Right lobe of liver (tissue), 6 donors: Measurements from ENCODE around the gene RAPGEF2. TPM values are rescaled to one million over a fixed set of nuclear protein-coding genes. Genes with fewer than 3 reads are reported as not detected.

Experiments
- ATAC-seq, 4 donors: fragments of 200-7000 bp; cut with Tn5 transposase; one replicate each; pipeline ENCODE4 v1.9.1; 2020; ENCODE audit warnings: mild to moderate bottlenecking in 4 of 4, moderate library complexity in 4 of 4
- DNase-seq, 3 donors: peaks; one replicate each; pipeline ENCODE4 v3.0.0-alpha.2; 2020
- H3K27ac ChIP-seq, 3 donors: fragments of 200-600 bp; one replicate each; pipeline ENCODE4 v1.8.0; 2022
- H3K27me3 ChIP-seq, 2 donors: fragments of 200-600 bp; one replicate each; pipeline ENCODE4 v1.8.0; 2022
- H3K36me3 ChIP-seq, 4 donors: fragments of 200-600 bp; sonication (generic) in 1 of 4; one replicate each; pipeline versions ENCODE4 v1.5.1 to v1.8.0; 2017 to 2022; ENCODE audit warnings: control low read depth in 1 of 4
- H3K4me1 ChIP-seq, 4 donors: fragments of 200-600 bp; sonication (generic) in 1 of 4; one replicate each; pipeline versions ENCODE4 v1.5.1 to v1.8.0; 2017 to 2022; ENCODE audit warnings: control low read depth in 1 of 4
- H3K4me3 ChIP-seq, 3 donors: fragments of 200-600 bp; one replicate each; pipeline ENCODE4 v1.8.0; 2022
- H3K9me3 ChIP-seq, 4 donors: fragments of 200-600 bp; sonication (generic) in 1 of 4; one replicate each; pipeline versions ENCODE4 v1.5.1 to v1.8.0; 2017 to 2022; ENCODE audit warnings: control low read depth in 1 of 4
- CTCF ChIP-seq, 4 donors: fragments of 200-600 bp in 3 of 4; fragments of 450-650 bp in 1 of 4; IDR thresholded peaks; one replicate each; pipeline versions ENCODE4 v1.5.1 to v1.8.0; 2016 to 2022; ENCODE audit warnings: antibody characterized with exemption in 4 of 4, mild to moderate bottlenecking in 2 of 4
- POLR2A ChIP-seq: fragments of 450-650 bp; IDR thresholded peaks from one replicate; pipeline ENCODE4 v1.6.1; 2017; ENCODE audit warnings: antibody characterized with exemption, mild to moderate bottlenecking
- WGBS: methylation state at CpG from one replicate; pipeline ENCODE4 v1.1.6; 2018; ENCODE audit warnings: low coverage, low lambda C conversion rate; ENCODE audit not compliant: insufficient coverage; ENCODE audit errors: missing lambda C conversion rate; 5-methylcytosine and 5-hydroxymethylcytosine counted together
- intact Hi-C, 2 donors: fragments of 100-400 bp; cut with DNase I; formaldehyde crosslinking; loops; one replicate each; pipeline versions ENCODE4 v1.11.2 to v1.14.1; 2022
- total RNA-seq, 6 experiments: library from RNA; depleted of rRNA in 2 of 6; stranded (reverse); fragments of >200 nt in 2 of 6; fragmentation: NEBNext Ultra II Directional in 3 of 6; extraction: Animal tissue kit (Norgen Biotek cat#: 25700) in 3 of 6; gene quantifications; one replicate each; pipeline versions ENCODE4 v1.1.0 to v1.2.4, GENCODE V29; 2016 to 2023
- donor health status: DM: no; HTN: yes; CAD: no.
- donor health status: DM: no; HTN: no; CAD: no.
- donor health status: DM: no; HTN: no; CAD: no.
- donor health status: DM: no; HTN: yes; CAD: no.
- donor health status: DM: no; HTN: yes; CAD: no.

Gene RAPGEF2
- total RNA-seq, 6 experiments from 2014 or later: 22.1 to 32.1 (median 27.2) TPM

DNA sequence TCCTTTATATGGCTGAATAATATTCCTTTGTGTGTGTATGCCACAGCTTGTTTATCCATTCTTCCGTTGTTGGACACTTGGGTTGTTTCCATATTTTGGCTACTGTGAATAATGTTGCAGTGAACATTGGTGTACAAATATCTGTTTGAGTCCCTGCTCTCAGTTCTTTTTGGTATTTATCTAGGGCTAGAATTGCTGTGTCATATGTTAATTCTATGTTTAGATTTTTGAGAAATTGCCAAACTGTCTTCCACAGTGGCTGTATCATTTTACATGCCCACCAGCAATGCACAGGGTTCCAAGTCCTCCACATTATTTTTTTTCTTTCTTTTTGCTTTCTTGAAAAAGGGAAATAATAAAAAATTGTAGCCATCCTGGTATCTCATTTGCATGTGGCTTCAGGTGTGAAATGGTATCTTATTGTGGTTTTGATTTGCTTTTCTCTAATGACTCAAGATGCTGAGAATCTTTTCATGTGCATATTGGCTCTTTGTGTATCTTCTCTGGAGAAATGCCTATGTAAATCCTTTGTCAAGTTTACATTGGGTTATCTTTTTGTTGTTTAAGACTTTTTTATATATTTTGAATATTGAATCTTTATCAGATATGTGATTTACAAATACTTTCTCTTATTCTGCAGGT lies 129.7 kb downstream of the RAPGEF2 start:
- no peak overlapping the region for H3K27ac ChIP-seq
- intact Hi-C loops: no loop called here
- H3K27me3 ChIP-seq: no peaks in the 10 kb centered on the region
- H3K4me1 ChIP-seq: peaks cover 0 to under 1% (median 0%) of the 10 kb centered on the region in 4 donors
- ATAC-seq (no peak), DNase-seq (no peak)
- no peaks in the 10 kb centered on the region for H3K36me3 ChIP-seq
- 47% methylated on average over 1 of the region's 1 CpG for WGBS
- no peak overlapping the region for H3K4me3 ChIP-seq
- no peak for TF ChIP-seq CTCF (IDR thresholded peaks at IDR 0.05)
- no peak for TF ChIP-seq POLR2A
- H3K9me3 ChIP-seq: no peaks in the 10 kb centered on the region

- Histone ChIP-seq H3K27ac (no peak overlapping the region), H3K36me3 (no peaks in the 10 kb centered on the region), H3K27me3 (no peaks in the 10 kb centered on the region), H3K4me1 (no peaks in the 10 kb centered on the region), H3K4me3 (no peak overlapping the region), H3K9me3 (no peaks in the 10 kb centered on the region)
- no peak for TF ChIP-seq CTCF (IDR thresholded peaks at IDR 0.05)
- no peak for TF ChIP-seq POLR2A
- intact Hi-C loops: no loop called here
- 84% methylated on average over 3 of the region's 3 CpGs for WGBS
- DNase-seq: no peak
- ATAC-seq: peak; percentile 40 to 67 (median 54)
Measured at GRCh38 chr4:159235779-159236368, 133.0 kb downstream of the RAPGEF2 start.

GRCh38 chr4:159237975-159238374 lies 135.1 kb downstream of the RAPGEF2 start:
- Histone ChIP-seq H3K36me3 (no peaks in the 10 kb centered on the region), H3K9me3 (no peaks in the 10 kb centered on the region), H3K4me3 (no peak overlapping the region), H3K4me1 (no peaks in the 10 kb centered on the region), H3K27me3 (no peaks in the 10 kb centered on the region), H3K27ac (no peak overlapping the region)
- TF ChIP-seq CTCF (IDR thresholded peaks at IDR 0.05) (no peak), POLR2A (no peak)
- ATAC-seq (no peak), DNase-seq (no peak)
- intact Hi-C loops: no loop called here
- 60% methylated on average over 2 of the region's 2 CpGs for WGBS

DNA sequence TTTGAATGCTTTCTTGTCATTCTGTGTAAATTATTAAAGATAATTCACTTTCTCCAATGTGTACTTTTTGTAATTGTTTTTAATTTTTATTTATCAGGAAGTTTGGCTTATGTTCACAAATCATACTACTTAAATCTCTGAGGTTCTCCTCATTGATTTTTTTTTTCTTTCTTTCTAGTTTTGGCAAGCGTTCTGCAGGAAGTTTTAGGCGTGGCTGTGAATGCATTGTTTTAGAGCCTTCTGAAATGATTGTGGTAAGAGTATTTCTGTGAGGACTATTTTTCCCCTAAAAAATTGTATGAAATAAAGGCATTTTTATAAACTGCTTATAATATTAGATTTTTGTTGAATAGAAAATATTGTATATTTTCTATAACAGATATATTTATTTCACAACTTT lies 135.8 kb downstream of the RAPGEF2 start:
- no peak overlapping the region for H3K4me3 ChIP-seq
- no peaks in the 10 kb centered on the region for H3K27me3 ChIP-seq
- H3K27ac ChIP-seq: no peak overlapping the region
- H3K36me3 ChIP-seq: no peaks in the 10 kb centered on the region
- ATAC-seq: no peak
- no peaks in the 10 kb centered on the region for H3K4me1 ChIP-seq
- no peak for TF ChIP-seq CTCF (IDR thresholded peaks at IDR 0.05)
- TF ChIP-seq POLR2A: no peak
- intact Hi-C loops: no loop called here
- WGBS: 37% methylated on average over 2 of the region's 2 CpGs
- no peaks in the 10 kb centered on the region for H3K9me3 ChIP-seq
- no peak for DNase-seq
